DMS53 treated with DMSO at 0.1 percent for 48 hours (cell line): Measurements from ENCODE around the gene C17orf58.
"Not testable (repeated sequence)": the region's sequence is repeated elsewhere in the genome, so short reads cannot be mapped to it uniquely, and the experiment has no call there.

Experiments used
- DNase-seq: peaks from one replicate; lab custom pipeline; 2025; ENCODE audit not compliant: unreplicated experiment; lab: John Stamatoyannopoulos, UW

C17orf58 gene

GRCh38 chr17:67960276-67960675 lies 36.0 kb downstream of the C17orf58 start:
- DNase-seq, result not testable (repeated sequence)

GRCh38 chr17:67959510-67959909 lies 36.8 kb downstream of the C17orf58 start:
- DNase-seq, result no peak

GRCh38 chr17:67950945-67951344 lies 45.3 kb downstream of the C17orf58 start:
- DNase-seq, result no peak

- DNase-seq, result no peak
Measured at GRCh38 chr17:67947325-67947813, 48.9 kb downstream of the C17orf58 start.

GRCh38 chr17:67946513-67946912 lies 49.8 kb downstream of the C17orf58 start:
- DNase-seq, result no peak

GRCh38 chr17:67944035-67944434 lies 52.2 kb downstream of the C17orf58 start:
- DNase-seq, result no peak

- DNase-seq, result peak; percentile 4
Measured at GRCh38 chr17:67942810-67943209, 53.5 kb downstream of the C17orf58 start.
